Tibial artery (tissue), 4 donors: Measurements from ENCODE around the gene SIPA1.

ENCODE experiments used
- DNase-seq, 2 donors: peaks; one replicate each; pipeline ENCODE4 v3.0.0-alpha.2; 2019
- H3K27ac ChIP-seq, 2 donors: fragments of 200-600 bp; sonication (generic) in 1 of 2; 1 replicate in 1 of 2; 2 replicates in 1 of 2; pipeline ENCODE4 v1.5.1; 2018 to 2019; ENCODE audit warnings: mild to moderate bottlenecking in 1 of 2
- H3K27me3 ChIP-seq, 2 donors: fragments of 200-600 bp; sonication (generic) in 1 of 2; one replicate each; pipeline versions ENCODE4 v1.5.1 to v1.6.0; 2016 to 2019
- H3K36me3 ChIP-seq, 3 donors: fragments of 200-600 bp; sonication (generic) in 2 of 3; one replicate each; pipeline ENCODE4 v1.5.1; 2016 to 2019; ENCODE audit warnings: mild to moderate bottlenecking in 2 of 3
- H3K4me1 ChIP-seq, 4 donors: fragments of 200-600 bp; sonication (generic) in 2 of 4; 1 replicate in 3 of 4; 2 replicates in 1 of 4; pipeline ENCODE4 v1.5.1; 2016 to 2019
- H3K4me3 ChIP-seq, 2 donors: fragments of 200-600 bp; sonication (generic) in 1 of 2; 1 replicate in 1 of 2; 2 replicates in 1 of 2; pipeline ENCODE4 v1.5.1; 2018 to 2019; ENCODE audit warnings: mild to moderate bottlenecking in 2 of 2
- H3K9me3 ChIP-seq, 3 donors: fragments of 200-600 bp; sonication (generic) in 1 of 3; one replicate each; pipeline ENCODE4 v1.5.1; 2016 to 2019
- CTCF ChIP-seq, 2 experiments: fragments of 200-600 bp in 1 of 2; fragments of 450-650 bp in 1 of 2; IDR thresholded peaks; one replicate each; pipeline ENCODE4 v1.5.1; 2017 to 2019; ENCODE audit warnings: antibody characterized with exemption in 2 of 2, mild to moderate bottlenecking in 1 of 2, moderate library complexity in 1 of 2
- intact Hi-C: fragments of 100-400 bp; cut with DNase I; formaldehyde crosslinking; loops from one replicate; pipeline ENCODE4 v1.15.0; 2023; ENCODE audit warnings: low total_unique reads

Gene SIPA1

GRCh38 chr11:65644837-65645236 is 6.9 kb downstream of the SIPA1 start:
- Histone ChIP-seq H3K4me3 (no peak overlapping the region), H3K4me1 (peaks cover 0 to 31% (median 17%) of the 10 kb centered on the region in 4 donors), H3K9me3 (no peaks in the 10 kb centered on the region), H3K27me3 (no peaks in the 10 kb centered on the region), H3K27ac (no peak overlapping the region), H3K36me3 (peaks cover 0 to 52% (median 22%) of the 10 kb centered on the region in 3 donors)
- no peak for TF ChIP-seq CTCF (IDR thresholded peaks at IDR 0.05)
- intact Hi-C loops = no loop called here
- no peak for DNase-seq

GRCh38 chr11:65645710-65646109 is 7.8 kb downstream of the SIPA1 start:
- DNase-seq = no peak
- Histone ChIP-seq H3K4me3 (no peak overlapping the region), H3K9me3 (no peaks in the 10 kb centered on the region), H3K27ac (no peak overlapping the region), H3K27me3 (no peaks in the 10 kb centered on the region), H3K36me3 (peaks cover 0 to 59% (median 29%) of the 10 kb centered on the region in 3 donors), H3K4me1 (peaks cover 0 to 29% (median 15%) of the 10 kb centered on the region in 4 donors)
- no peak for TF ChIP-seq CTCF (IDR thresholded peaks at IDR 0.05)
- intact Hi-C loops = no loop called here

GRCh38 chr11:65646288-65646957 is 8.5 kb downstream of the SIPA1 start:
- Histone ChIP-seq H3K27ac (peak overlapping the region in 1 of 2 donors; percentile 70), H3K36me3 (peaks cover 0 to 54% (median 29%) of the 10 kb centered on the region in 3 donors)

GRCh38 chr11:65646958-65647701 is 9.2 kb downstream of the SIPA1 start:
- H3K4me3 ChIP-seq = peak overlapping the region; percentile 29 to 45
- no peaks in the 10 kb centered on the region for H3K27me3 ChIP-seq
- peak in 1 of 2 donors; percentile 84 for DNase-seq
- peaks cover 0 to 42% (median 20%) of the 10 kb centered on the region in 4 donors for H3K4me1 ChIP-seq
- peaks cover 0 to 52% (median 29%) of the 10 kb centered on the region in 3 donors for H3K36me3 ChIP-seq
- intact Hi-C loops = no loop called here
- peak overlapping the region; percentile 49 to 70 for H3K27ac ChIP-seq
- no peak for TF ChIP-seq CTCF (IDR thresholded peaks at IDR 0.05)
- no peaks in the 10 kb centered on the region for H3K9me3 ChIP-seq

More at GRCh38 chr11:65646288-65646957, 8.5 kb downstream of the SIPA1 start:
- no peaks in the 10 kb centered on the region for H3K27me3 ChIP-seq
- TF ChIP-seq CTCF (IDR thresholded peaks at IDR 0.05) = no peak
- no peaks in the 10 kb centered on the region for H3K9me3 ChIP-seq
- DNase-seq = no peak
- peak overlapping the region in 1 of 2 donors; percentile 45 for H3K4me3 ChIP-seq
- intact Hi-C loops = no loop called here
- peaks cover 0 to 35% (median 18%) of the 10 kb centered on the region in 4 donors for H3K4me1 ChIP-seq

- H3K27ac ChIP-seq = no peak overlapping the region
- H3K4me3 ChIP-seq = no peak overlapping the region
- no peak for TF ChIP-seq CTCF (IDR thresholded peaks at IDR 0.05)
- H3K4me1 ChIP-seq = peaks cover 6 to 57% (median 32%) of the 10 kb centered on the region in 4 donors
- no peaks in the 10 kb centered on the region for H3K9me3 ChIP-seq
- no peak for DNase-seq
- H3K27me3 ChIP-seq = no peaks in the 10 kb centered on the region
- intact Hi-C loops = no loop called here
- peaks cover 1 to 49% (median 29%) of the 10 kb centered on the region in 3 donors for H3K36me3 ChIP-seq
Measured at GRCh38 chr11:65648997-65649493, 11.1 kb downstream of the SIPA1 start.
